B cell (primary cell): ENCODE measurements around the gene TUT7. TPM values are rescaled to one million over a fixed set of nuclear protein-coding genes. Genes with fewer than 3 reads are reported as not detected.

Experiments
- ATAC-seq: fragments of 200-7000 bp; cut with Tn5 transposase; one replicate; pipeline ENCODE4 v1.10.0; 2021; ENCODE audit warnings: low read depth, mild to moderate bottlenecking, moderate number of reproducible peaks, moderate library complexity
- CTCF ChIA-PET: fragments of 350-600 bp; sonication (Branson Sonifier 250); formaldehyde crosslinking; loops from one replicate; lab custom pipeline; 2021; ENCODE audit warnings: antibody characterized with exemption, inconsistent platforms; lab: Charles Lee
- POLR2A ChIA-PET: fragments of 350-600 bp; sonication (Branson Sonifier 250); formaldehyde crosslinking; loops from one replicate; lab custom pipeline; 2021; ENCODE audit warnings: antibody characterized with exemption; lab: Charles Lee
- DNase-seq: peaks from one replicate; pipeline ENCODE4 v3.0.0; 2013
- H2AFZ ChIP-seq: 2 replicates; pipeline ENCODE4 v1.6.1; 2012; ENCODE audit warnings: mild to moderate bottlenecking, low read depth, low read length; ENCODE audit not compliant: insufficient read depth, poor library complexity, severe bottlenecking
- H3K27ac ChIP-seq, 2 donors: 1 replicate in 1 of 2; 2 replicates in 1 of 2; pipeline ENCODE4 v1.5.1; 2012 to 2013; ENCODE audit warnings: low read length in 2 of 2, mild to moderate bottlenecking in 2 of 2, moderate library complexity in 1 of 2
- H3K27me3 ChIP-seq, 4 experiments: fragments of 200-600 bp in 1 of 4; sonication (generic) in 1 of 4; replicated peaks in 1 of 4; 1 replicate in 2 of 4; 2 replicates in 2 of 4; pipeline versions ENCODE4 v1.6.1 to v1.7.0; 2013 to 2016; ENCODE audit warnings: low read length in 3 of 4, mild to moderate bottlenecking in 2 of 4, mixed read lengths in 1 of 4, moderate library complexity in 1 of 4; ENCODE audit not compliant: insufficient read depth in 4 of 4, control insufficient read depth in 3 of 4; ENCODE audit errors: control extremely low read depth in 1 of 4
- H3K36me3 ChIP-seq, 2 experiments: replicated peaks in 1 of 2; 1 replicate in 1 of 2; 2 replicates in 1 of 2; pipeline versions ENCODE4 v1.6.1 to v1.7.1; 2013; ENCODE audit warnings: low read length in 1 of 2; ENCODE audit not compliant: insufficient read depth in 2 of 2, control insufficient read depth in 1 of 2; ENCODE audit errors: control extremely low read depth in 1 of 2, extremely low read depth in 1 of 2
- H3K4me1 ChIP-seq, 2 donors: fragments of 200-600 bp in 1 of 2; sonication (generic) in 1 of 2; 1 replicate in 1 of 2; 2 replicates in 1 of 2; pipeline versions ENCODE4 v1.5.1 to v1.6.1; 2013 to 2017; ENCODE audit warnings: low read length in 2 of 2; ENCODE audit not compliant: control insufficient read depth in 2 of 2, insufficient read depth in 2 of 2
- H3K4me2 ChIP-seq: replicated peaks from 2 replicates; pipeline ENCODE3; 2012; ENCODE audit warnings: mild to moderate bottlenecking, low read depth, low read length; ENCODE audit not compliant: poor library complexity, severe bottlenecking
- H3K4me3 ChIP-seq, 5 experiments: fragments of 200-600 bp in 1 of 5; sonication (generic) in 1 of 5; 1 replicate in 3 of 5; 2 replicates in 2 of 5; pipeline versions ENCODE4 v1.5.1 to v1.7.0; 2011 to 2016; ENCODE audit warnings: low read length in 4 of 5, mild to moderate bottlenecking in 4 of 5, low read depth in 2 of 5, control low read depth in 1 of 5, moderate library complexity in 1 of 5; ENCODE audit not compliant: insufficient read depth in 1 of 5; ENCODE audit errors: control extremely low read depth in 1 of 5, extremely low read depth in 1 of 5
- H3K79me2 ChIP-seq: fragments of 200-600 bp; sonication (generic); one replicate; pipeline ENCODE4 v1.6.0; 2016; ENCODE audit warnings: low read length; ENCODE audit not compliant: control insufficient read depth, insufficient read depth
- H3K9ac ChIP-seq: fragments of 200-600 bp; sonication (generic); 2 replicates; pipeline ENCODE4 v1.6.1; 2017; ENCODE audit warnings: mild to moderate bottlenecking, low read length, moderate library complexity
- H3K9me3 ChIP-seq, 3 donors: one replicate each; pipeline versions ENCODE4 v1.6.1 to v1.7.1; 2013; ENCODE audit warnings: low read length in 2 of 3; ENCODE audit not compliant: control insufficient read depth in 2 of 3, insufficient read depth in 1 of 3; ENCODE audit errors: control extremely low read depth in 1 of 3
- H4K20me1 ChIP-seq: 2 replicates; pipeline ENCODE4 v1.6.0; 2012; ENCODE audit warnings: mild to moderate bottlenecking, low read length; ENCODE audit not compliant: insufficient read depth, control insufficient read depth, poor library complexity, severe bottlenecking
- H3K27ac Mint-ChIP-seq: one replicate; pipeline ENCODE4 v1.8.0; 2021; ENCODE audit warnings: mixed read lengths
- H3K27me3 Mint-ChIP-seq: one replicate; pipeline ENCODE4 v1.8.0; 2021; ENCODE audit warnings: mixed read lengths
- H3K4me1 Mint-ChIP-seq: one replicate; pipeline ENCODE4 v1.8.0; 2021; ENCODE audit warnings: mixed read lengths
- H3K4me3 Mint-ChIP-seq: one replicate; pipeline ENCODE4 v1.8.0; 2021; ENCODE audit warnings: mixed read lengths
- H3K9me3 Mint-ChIP-seq: one replicate; pipeline ENCODE4 v1.8.0; 2022; ENCODE audit warnings: mixed read lengths; ENCODE audit not compliant: insufficient read depth
- EZH2 ChIP-seq: IDR thresholded peaks from 2 replicates; pipeline ENCODE4 v1.6.1; 2012; ENCODE audit warnings: borderline replicate concordance, low read depth, mild to moderate bottlenecking, moderate library complexity, low read length; ENCODE audit not compliant: insufficient read depth, poor library complexity, severe bottlenecking
- WGBS: methylation state at CpG from one replicate; pipeline ENCODE4 v1.1.5; 2013; ENCODE audit warnings: missing lambda C conversion rate; ENCODE audit not compliant: insufficient coverage; 5-methylcytosine and 5-hydroxymethylcytosine counted together
- intact Hi-C: fragments of 100-400 bp; cut with micrococcal nuclease; formaldehyde crosslinking; loops from one replicate; pipeline ENCODE4 v1.10.0; 2022
- polyA plus RNA-seq: library from polyadenylated mRNA; depleted of rRNA; stranded (reverse); fragments of >200 nt; gene quantifications from 2 replicates; pipeline ENCODE4 v1.2.3, GENCODE V29; 2012
- total RNA-seq, 2 donors: library from RNA; stranded (reverse); fragments of 120-200 nt in 1 of 2; gene quantifications; 1 replicate in 1 of 2; 2 replicates in 1 of 2; pipeline versions ENCODE4 v1.2.3 to v1.2.4, GENCODE V29; 2013 to 2022
- TF ChIP-seq, protein P1 (sequence below): fragments of 200-600 bp; IDR thresholded peaks from one replicate; pipeline ENCODE4 v1.8.0; 2022; ENCODE audit warnings: antibody characterized with exemption, mild to moderate bottlenecking

The TUT7 gene
- total and polyA plus RNA-seq, 2 donors (not counting 1 experiment from before 2014, with no cell fraction given): 18.3 to 70.7 TPM

DNA sequence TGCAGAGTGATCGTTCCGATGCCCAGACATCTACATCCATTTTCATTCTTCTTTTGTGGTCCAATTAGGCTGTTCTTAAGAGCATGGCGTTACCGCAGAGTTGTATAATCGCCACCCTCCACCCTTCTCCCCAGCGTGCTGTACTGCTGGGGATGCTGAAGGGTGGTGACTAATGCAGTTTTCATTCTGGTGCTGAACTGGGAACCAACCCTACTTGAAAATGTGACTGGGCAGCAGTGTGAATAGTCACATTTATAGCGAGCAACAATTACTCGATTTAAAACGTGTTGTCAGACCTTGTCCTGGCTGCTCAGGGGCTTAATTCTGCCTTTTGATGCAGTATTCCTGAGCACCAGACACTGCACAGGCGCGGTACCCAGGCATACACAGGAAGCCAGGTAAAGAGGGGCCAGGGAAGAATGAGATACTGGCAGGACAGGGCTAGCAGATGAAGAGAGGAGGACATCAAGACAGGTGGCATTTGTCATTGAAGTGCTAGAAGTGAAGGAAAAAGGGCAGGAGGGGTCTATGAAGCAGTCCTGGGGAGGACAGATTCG, 71.2 kb downstream of the TUT7 start:
- H3K4me1 ChIP-seq: peaks cover 11 to 14% of the 10 kb centered on the region in 2 donors
- no peaks in the 10 kb centered on the region for H3K27me3 Mint-ChIP-seq
- H3K27ac Mint-ChIP-seq: peak overlapping the region; percentile 97
- H3K9me3 ChIP-seq: no peaks in the 10 kb centered on the region
- WGBS: 24% methylated on average over 8 of the region's 12 CpGs
- H3K27me3 ChIP-seq: no peaks in the 10 kb centered on the region
- DNase-seq (no peak), ATAC-seq (peak; percentile 12)
- CTCF ChIA-PET: interaction anchor here (1.0 kb wide), 1 partner anchor 47 kb away, joined by 3 read pairs; no protein-coding TSS in a partner anchor
- H2AFZ ChIP-seq: peak overlapping the region; percentile 83
- H3K27ac ChIP-seq: peak overlapping the region; percentile 94 to 96
- intact Hi-C loops: loop anchor here (1.0 to 5.0 kb wide), 4 partner anchors 71 to 541 kb away; partner anchors contain the start of genes NAA35 and TUT7
- H3K4me2 ChIP-seq: peak overlapping the region; percentile 83
- peak overlapping the region; percentile 78 for H3K9ac ChIP-seq
- peaks cover 31% of the 10 kb centered on the region for H4K20me1 ChIP-seq
- peaks cover 27% of the 10 kb centered on the region for H3K4me1 Mint-ChIP-seq
- no peak for TF ChIP-seq EZH2
- TF ChIP-seq, protein P1, sequence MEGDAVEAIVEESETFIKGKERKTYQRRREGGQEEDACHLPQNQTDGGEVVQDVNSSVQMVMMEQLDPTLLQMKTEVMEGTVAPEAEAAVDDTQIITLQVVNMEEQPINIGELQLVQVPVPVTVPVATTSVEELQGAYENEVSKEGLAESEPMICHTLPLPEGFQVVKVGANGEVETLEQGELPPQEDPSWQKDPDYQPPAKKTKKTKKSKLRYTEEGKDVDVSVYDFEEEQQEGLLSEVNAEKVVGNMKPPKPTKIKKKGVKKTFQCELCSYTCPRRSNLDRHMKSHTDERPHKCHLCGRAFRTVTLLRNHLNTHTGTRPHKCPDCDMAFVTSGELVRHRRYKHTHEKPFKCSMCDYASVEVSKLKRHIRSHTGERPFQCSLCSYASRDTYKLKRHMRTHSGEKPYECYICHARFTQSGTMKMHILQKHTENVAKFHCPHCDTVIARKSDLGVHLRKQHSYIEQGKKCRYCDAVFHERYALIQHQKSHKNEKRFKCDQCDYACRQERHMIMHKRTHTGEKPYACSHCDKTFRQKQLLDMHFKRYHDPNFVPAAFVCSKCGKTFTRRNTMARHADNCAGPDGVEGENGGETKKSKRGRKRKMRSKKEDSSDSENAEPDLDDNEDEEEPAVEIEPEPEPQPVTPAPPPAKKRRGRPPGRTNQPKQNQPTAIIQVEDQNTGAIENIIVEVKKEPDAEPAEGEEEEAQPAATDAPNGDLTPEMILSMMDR: no peak
- peak overlapping the region; percentile 91 for H3K4me3 Mint-ChIP-seq
- POLR2A ChIA-PET: interaction anchor here (1.0 kb wide), 1 partner anchor 69 kb away, joined by 3 read pairs; no protein-coding TSS in a partner anchor
- H3K79me2 ChIP-seq: peaks cover 34% of the 10 kb centered on the region
- H3K36me3 ChIP-seq: peaks cover 2 to 7% of the 10 kb centered on the region in 2 experiments
- no peaks in the 10 kb centered on the region for H3K9me3 Mint-ChIP-seq
- H3K4me3 ChIP-seq: peak overlapping the region; percentile 82 to 95 (median 89)
